ENCODE data around the gene TECPR2. TPM values are rescaled to one million over a fixed set of nuclear protein-coding genes. Genes with fewer than 3 reads are reported as not detected.

Gene TECPR2
- total RNA-seq, 1 donor from 2014 or later, result 10.9 TPM

DNA sequence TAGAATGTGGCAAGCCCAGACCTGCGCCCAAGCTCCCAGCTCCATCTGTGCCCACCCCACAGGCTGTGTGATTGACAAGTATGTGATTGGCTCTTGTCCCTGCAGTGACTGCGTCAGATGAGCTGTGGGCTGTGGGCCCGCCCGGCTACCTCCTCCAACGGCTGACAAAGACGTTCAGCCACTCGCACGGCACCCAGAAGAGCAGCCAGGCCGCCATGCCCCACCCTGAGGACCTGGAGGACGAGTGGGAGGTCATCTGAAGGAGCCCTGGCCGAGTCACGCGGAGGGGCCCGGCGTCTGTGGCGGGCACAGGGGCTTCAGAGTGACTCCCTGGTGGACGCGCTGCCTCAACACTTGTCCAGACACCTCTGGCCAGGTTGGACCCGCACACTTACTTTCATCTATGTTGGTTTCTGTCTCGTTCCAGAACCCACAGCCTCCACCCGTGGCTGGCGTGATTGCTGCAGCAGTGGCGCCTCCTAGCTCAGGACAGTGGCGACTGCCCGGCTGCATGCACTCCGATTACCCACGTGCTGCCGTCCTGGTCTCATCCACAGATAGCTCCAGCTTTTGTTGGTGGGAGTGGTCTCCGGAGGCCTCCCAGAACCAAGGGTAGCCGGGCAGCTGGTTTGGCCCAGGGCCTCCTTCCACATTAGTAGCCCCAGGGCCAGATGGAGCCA is 135.4 kb downstream of the TECPR2 start:
- no peak for ATAC-seq

DNA sequence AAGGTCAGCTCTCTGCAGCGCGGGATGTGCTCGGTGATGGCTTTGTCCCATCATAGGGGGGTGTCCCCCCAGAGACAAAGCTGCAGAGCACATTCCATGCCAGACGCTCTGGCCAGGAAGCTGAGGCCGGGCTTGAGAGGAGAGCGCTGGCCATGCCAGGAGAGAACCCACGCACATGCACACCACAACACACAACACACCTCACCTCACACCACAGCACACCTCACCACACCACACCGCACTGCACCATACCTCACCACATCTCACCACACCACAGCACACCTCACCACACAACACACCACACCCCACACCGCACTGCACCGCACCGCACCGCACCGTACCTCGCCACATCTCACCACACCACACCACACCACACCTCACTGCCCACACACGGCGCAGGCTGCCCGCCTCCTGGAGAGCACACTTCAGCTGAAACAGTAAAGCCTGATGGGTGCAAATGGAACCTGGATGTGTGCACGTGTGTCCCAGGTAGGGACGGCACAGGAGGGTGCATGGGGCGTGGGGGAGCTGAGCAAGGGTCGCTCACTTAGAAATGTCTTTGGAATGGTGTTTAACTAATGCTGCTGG is 136.0 kb downstream of the TECPR2 start:
- ATAC-seq, result no peak

DNA sequence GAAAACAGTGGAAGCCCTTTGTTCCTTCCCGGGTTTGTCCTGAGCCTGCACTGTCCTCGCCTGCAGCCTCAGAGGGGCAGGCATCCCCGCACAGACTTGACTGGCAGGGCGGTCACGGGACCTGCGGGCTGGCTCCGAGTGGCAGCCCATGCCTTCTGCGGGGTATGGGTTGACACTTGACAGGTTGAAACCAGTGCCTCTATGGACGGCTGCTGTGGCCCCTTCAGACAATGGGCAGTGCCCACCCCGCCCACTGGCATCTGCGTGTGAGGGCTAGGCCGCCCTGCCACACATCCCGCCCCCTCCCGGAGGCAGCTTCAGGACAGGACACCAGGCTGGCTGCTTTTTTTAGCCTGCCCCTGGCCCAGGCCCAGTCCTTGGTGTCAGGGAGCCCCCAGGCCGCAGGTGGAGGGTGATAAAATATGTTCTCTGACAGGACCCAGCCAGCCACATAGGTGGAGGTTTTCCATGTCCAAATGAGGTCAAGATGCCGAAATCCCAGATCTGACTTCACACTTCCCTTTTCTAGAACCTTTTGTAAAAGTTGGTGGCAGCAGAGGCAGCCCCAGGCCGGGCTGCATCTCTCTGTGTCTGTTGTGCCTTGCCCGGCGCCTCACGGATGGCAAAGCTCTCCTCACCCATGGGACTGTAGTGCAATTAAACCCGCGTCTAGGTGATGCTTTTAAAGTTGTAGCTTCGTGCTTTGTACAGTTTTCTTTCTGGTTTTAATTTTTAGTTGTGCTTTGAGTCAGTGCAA is 136.8 kb downstream of the TECPR2 start:
- ATAC-seq, result peak; percentile 3

DNA sequence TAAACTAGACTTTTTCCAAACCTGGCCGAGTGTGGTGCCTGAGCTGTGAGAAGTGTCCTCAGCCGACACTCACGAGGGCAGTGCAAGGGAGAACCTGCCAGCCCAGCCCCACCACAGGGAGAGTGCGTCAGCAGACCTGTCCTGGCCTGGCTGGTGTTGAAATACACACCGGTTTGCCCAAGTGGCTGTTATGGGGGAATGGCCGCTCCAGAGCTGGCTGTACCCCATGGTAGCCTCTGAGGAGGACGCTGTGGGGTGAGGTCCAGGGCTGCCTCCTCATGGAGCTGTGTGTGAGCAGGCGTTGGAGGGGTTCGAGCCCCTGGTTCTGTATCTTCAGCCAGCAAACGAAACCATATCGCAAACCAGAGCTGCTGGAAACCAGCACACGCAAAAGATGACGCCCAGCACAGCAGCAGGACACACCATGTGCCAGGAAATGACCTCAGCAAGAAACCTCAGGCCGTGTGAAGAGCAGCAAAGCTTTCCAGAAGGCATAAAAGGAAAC is 137.5 kb downstream of the TECPR2 start:
- ATAC-seq, result peak; percentile 86

DNA sequence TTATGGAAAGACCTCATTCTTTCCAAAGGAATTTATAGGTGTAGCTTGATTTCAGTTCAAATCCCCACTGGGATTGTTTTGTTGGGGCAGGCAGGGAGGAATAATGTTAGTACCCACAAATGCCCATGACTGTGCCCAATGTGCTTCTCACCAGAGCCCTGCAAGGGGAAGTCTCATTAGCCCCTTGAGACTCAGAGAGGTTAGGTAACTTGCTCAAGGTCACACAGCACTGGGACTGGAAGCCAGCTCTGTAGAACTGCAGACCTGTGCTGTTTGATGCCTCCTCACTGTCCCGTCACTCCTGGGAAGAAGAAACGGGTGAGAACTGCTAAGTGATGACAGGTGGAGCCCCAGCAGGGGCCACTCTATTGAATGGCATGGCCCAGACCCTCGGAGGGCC is 138.0 kb downstream of the TECPR2 start:
- ATAC-seq, result no peak

DNA sequence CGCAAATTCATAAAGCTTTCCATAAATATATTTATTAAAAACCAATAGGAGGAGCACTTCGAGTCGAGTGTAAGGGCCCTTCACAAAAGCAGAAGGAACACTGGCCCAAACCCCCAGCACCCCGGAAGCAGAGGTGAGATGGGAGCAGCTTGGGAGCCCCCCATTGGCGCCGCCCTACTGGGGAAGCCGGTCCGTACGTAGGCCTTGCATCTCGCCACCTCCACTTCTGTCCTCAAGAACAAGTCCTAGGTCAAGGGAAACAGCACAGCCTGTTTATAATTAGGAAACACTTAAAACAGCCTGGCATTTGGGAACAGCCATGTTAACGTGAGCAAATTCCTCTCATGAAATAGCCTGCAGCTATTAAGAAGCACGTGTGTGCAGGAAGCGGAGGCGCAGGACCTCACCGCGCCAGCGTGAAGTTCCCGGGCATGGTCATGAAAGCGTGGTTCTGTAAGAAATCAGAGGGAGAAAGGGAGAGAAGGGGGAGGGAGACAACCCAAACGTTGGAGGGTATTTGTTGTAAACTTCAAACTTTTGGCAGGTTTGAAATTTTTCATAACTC is 139.1 kb downstream of the TECPR2 start:
- no peak for ATAC-seq

DNA sequence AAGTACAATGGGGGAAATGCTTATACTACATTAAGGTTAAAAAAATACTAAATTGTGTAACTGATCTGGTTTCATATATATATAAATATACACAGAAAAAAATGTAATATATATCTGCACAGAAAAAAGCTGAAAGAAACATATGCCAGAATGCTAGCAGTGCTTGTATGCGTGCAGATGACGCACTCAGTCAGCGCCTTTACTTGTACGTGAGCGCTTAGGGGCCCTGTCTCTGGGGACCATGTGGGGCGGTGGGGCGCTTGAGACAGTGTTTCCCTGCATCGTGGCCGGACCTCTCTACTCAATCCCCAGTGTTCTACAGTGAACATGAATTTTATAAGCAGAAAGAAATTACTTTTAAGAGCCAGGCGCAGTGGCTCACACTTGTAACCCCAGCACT is 139.8 kb downstream of the TECPR2 start:
- ATAC-seq, result no peak

DNA sequence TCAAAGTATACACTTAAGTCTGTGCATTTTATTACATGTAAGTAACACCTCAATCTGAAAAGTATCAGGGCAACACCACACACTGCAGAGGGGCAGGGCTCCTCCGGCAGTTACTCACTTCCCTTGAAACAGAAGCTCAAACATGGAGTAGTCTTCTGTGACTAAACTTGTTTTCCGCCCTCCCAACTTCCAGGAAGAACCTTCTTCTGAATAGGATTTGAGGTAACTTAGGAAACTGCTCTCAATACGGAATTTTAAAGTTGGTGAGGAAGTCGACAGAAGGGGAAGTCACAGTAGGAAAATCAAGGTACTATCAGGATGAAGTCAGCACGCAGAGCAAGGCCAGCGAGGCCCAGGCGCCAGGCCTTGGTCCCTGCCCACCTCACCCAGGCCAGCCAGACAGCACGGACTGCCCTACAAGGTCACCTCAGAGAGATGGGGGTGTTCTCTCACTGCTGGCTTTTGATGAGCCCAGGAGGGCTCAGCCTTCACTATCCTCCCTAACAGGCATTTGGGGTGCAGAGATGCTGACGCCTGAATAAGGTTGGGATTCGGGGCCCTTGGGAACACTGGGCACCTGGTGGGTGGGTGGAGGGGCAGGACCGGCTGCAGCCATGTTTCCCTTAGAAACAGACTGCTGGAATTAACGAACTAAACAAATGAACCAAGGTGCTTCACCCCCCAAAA is 141.0 kb downstream of the TECPR2 start:
- ATAC-seq, result peak; percentile 7

DNA sequence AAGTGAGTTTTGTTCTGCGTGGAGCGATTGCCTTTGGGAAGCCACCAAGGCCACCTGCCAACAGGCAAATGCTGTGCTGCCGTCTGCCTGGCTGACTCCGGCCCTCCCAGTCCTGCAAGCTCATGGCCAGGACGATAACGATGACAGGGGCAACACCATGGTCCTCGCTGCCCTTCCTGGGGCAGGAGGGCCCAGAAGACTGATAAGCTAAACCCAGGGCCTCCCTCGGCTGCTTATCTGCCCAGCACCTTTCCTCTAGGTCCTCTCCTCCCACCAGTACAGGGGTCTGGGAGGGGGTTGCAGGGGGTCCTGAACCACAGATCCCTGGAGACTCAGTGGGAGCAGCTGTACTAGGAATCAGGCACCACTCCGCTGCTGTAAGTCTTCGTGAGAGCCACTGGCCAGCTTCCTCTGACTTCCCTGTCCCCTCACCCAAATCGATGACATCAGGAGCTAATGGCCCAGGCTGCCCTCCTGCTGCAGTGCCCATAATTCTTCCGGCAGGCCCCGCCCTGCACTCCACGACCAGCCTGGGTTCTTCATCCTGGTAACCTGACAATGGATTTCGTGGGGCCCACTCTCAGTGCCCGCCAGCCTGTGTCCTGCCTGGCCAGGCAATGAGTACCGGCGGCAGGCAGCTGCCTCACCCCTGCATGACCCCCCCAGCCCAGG is 141.7 kb downstream of the TECPR2 start:
- ATAC-seq, result no peak

DNA sequence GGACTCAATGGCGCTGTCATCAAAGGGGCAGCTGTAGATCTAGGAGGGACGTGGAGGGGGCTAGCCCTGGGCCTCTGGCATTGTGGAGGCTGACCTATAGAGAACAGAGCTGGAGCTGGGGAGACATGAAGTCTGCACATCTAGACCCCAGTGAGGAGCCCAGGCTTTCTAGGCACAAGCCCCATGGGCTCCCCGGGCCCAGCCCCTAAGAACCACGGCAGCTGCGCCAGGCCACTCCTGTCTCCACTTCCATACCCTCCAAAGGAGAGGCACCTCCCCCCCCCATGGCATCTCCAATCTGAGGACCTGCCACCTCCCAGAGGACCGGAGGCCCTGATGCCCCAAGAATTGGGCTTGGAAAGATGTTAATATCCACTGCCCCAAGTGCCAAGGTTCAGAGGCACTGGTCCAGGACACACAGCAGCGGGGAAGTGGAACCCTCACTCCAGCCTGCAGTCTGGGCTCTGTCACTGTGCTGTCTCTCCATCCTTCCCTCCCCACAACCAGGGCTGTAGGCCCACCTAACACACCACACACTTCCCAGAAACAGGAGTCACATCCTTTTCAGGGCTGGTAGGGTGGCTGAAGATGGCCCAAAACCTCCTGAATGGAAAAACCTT is 142.4 kb downstream of the TECPR2 start:
- ATAC-seq, result no peak

DNA sequence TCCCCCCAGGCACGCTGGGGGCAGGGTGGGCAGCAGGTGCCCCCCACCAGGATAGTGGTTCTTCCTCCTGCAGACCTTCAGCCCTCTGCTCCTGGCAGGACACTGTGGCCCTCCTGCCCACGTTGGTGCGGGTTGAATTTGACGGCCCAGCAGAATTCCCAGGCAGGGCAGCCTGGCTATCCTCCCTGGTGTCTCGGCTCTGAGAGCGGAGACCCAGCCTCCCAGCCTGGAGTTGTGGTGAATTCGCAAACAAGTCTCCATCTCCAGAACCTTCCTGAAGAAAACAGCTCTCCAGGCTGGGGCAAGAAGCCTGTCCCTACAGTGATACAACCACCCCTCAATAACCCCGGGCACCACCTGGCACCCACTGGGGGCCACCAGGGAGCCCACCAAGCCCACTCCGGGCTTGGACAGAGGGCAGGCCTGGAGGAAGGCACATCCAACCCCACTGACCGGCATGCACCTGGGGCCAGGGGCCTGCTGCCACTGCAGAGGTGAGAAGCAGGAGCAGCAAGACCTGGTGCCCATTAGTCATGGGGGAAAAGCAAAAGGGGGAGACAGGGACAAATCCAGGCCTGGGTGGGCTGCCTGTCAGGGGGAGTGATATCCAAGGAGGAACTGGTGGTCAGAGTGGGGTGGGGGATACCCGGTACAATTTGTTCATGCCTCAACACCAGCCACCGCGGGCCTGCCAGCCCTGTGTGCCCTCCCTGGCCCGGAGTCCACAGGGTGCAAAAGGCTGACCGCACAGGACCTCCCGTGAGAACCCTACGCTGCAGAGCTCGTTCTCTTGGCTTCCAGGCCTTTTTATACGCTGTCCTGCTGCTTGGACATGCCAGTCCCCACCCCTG is 143.3 kb downstream of the TECPR2 start:
- no peak for ATAC-seq

DNA sequence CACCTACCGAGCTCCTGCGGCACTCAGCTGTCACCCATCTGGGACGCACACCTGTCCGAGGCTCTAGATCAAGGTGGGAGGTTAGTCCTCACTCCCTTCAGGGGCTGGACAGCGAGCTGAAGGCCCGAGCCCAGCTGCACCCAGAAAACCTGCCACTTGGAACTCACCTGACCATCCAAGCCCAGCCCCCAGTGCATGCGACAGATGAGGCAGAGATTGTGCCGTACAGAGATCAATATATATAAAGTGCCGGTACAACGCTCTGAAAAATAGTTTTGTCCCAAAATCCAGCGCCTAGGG is 143.8 kb downstream of the TECPR2 start:
- no peak for ATAC-seq

DNA sequence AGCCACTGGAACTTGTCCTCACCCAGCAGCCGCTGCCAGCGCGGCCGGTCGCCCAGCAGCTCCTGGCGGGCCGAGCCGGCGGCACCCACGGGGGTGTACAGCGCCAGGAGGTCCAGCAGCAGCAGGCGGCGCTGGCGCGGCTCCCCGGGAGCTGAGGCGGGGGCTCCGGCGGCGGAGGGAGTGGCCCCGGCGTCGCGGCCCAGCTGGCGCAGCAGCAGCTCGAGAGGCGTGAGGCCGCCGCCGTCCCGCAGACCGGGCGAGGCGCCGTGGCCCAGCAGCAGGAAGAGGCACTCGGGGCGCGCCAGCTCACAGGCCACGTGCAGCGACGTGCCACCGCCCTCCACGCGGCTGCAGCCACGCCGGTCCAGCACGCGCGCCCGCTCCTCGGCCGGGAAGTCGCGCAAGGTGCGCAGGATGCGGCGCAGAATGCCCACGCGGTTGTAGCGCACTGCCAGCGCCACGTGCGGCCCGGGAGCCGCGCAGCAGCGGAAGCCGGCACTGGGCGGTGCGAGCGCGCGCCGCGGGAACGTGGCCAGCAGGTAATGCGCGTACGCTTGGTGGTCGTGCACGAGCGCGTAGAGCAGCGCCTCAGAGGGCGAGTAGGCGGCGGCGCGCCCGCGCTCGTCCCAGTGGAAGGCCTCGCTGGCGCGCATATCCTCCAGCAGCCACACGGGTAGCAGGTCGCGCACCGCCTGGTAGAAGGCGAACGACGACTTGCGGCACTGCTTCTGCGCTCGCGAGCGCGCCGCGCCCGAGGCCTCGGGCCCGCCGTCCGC is 144.5 kb downstream of the TECPR2 start:
- no peak for ATAC-seq

DNA sequence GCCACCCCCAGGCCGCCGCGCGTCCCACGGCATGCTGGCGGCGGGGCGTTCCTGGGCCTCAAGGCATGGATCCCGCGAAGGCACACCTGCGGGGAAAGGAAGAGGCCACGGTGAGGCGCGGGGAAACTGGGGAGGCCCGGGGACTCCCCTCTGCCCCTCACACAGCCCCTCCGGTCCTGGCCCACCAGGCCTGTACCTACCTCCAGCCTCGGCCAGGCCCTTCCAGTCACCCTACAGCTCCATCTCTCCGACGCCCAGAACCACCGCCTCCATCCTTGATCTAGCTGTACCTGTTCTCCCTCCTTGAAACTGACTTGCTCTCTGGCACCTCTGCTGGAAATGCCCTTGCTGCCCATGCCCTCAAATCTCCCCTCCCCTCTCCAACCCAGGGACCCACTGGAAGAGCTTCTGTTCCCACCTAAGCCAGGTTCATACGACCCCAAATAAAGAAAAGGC is 145.1 kb downstream of the TECPR2 start:
- no peak for ATAC-seq

DNA sequence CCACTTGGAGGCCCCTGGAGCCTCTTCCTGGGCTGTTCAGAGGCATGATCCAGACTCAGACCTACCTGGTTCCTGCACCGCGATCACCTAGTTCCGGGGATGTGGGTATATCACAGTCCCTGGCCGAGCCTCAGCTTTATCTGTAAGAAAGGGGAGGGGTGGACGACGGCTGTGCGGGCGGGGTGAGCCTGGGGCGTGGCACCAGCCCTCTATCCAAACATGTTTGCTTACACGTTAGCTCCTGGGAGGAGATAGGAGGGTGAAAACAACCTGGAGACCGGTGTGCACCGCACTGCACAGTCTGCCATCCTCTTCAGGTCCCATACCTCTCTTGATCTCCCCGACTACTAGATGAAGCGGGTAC is 145.7 kb downstream of the TECPR2 start:
- ATAC-seq, result peak; percentile 55

DNA sequence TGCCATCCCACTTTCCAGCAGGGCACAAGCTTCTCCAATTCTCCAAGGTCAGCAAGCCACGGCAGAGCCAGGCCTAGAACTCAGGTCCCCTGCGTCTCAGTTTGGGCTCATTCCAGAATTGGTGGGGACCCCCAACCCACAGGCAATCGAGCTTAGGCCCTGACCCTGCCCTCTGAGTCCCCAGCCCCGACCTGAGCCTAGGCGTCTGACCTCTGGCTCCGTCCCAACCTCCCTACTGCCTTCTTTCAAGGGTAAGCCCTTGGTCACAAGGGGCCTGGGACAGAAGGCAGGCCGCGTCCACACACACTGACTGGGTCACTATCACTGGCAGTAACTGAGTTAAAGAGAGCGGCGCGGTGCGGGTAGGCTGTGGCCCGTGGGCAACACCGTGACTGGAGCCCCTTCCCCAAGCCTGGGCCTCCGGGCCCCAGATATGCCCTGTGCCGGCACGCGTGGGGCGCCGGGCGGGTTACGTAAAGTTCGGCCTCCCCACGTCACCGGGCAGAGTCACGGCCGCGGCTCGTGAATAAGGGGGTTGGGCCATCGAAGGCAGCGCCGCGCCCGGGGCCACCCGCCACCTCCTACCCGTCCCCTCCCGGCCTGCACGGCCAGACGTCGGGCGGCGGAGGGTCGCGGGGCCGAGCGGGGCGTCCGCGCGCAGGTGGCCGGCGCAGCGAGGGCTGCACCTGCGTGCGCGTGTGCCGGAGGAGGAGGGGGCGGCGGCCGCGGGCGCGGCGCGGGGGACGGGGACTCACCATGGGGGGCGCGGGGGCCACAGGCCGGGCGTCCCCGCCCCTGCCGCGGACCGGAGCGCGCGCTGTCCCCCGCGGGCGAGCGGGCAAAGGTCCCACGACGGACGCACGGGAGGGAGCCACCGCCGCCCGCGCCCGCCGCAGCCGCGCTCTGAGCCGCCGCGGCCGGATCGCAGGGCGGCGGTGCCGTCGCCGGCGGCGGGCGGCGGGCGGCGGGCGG is 146.3 kb downstream of the TECPR2 start:
- peak; percentile 43 for ATAC-seq

DNA sequence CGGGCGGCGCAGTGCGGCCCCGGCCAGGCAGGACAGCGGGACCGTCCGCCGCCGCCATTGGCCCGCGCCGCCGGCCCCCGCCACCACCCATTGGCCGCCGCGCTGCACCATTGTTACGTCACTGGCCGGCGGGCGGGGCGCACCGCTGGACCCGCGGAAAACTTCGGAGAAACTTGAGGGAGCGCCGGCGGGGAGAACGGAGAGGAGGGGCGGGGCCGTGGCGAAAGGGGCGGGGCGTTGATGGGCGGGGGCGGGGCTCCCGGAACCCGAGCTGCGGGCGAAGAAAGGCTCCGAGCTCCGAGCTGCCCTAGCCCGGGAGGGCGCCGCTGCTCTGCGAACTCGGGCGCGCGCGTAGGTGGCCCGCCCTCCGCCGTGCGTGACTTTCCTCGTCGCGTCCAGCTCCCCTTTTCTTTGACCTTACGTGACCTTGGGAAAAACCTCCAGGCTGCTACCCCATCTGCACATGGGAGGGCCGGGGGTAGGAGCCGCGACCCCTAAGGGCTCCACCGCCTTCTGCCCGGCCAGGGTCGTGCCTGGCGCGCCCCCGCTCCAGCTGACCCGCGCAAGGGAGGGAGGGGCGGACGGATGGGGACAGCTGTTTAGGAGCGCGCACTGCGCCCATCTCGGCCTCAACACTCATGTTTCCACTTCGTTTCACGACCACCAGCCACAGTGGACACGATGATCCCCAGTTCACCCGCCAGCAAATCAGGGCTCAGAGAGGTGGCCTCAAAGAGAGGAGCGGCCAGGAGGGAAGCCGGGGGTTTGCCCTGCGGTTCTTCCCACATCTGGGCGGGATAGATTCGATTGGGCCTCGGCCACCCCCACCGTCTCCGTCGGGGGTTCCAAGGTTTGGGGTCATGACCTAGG is 147.2 kb downstream of the TECPR2 start, which contains the start of gene ANKRD9:
ANKRD9 (minus strand) TSS at position 31 of the 870 bp plus-strand sequence. CDS start 1,887 bp downstream, outside the sequence.
- peak; percentile 74 for ATAC-seq
